Keratinocyte (primary cell): Measurements from ENCODE around the gene PTK7. TPM values are rescaled to one million over a fixed set of nuclear protein-coding genes. Genes with fewer than 3 reads are reported as not detected.

Experiments
- DNase-seq: peaks from one replicate; pipeline ENCODE4 v3.0.0-alpha.2; 2011; ENCODE audit warnings: low read depth, missing footprints, low spot score
- FAIRE-seq: peaks from 2 replicates; lab custom pipeline; 2011; peaks lifted over from hg19 to GRCh38; lab: Jason Lieb, UNC
- H2AFZ ChIP-seq: 2 replicates; pipeline ENCODE4 v1.6.0; 2012; ENCODE audit warnings: low read length, control low read depth, inconsistent platforms; ENCODE audit not compliant: control insufficient read depth
- H3K27ac ChIP-seq: 2 replicates; pipeline ENCODE4 v1.5.1; 2011; ENCODE audit warnings: low read length; ENCODE audit not compliant: control insufficient read depth, insufficient read depth
- H3K27me3 ChIP-seq: 3 replicates; pipeline ENCODE4 v1.6.0; 2011; ENCODE audit warnings: low read length; ENCODE audit not compliant: control insufficient read depth, insufficient read depth; ENCODE audit errors: extremely low read depth
- H3K36me3 ChIP-seq, 2 experiments: 2 replicates in 1 of 2; 3 replicates in 1 of 2; pipeline ENCODE4 v1.5.1; 2011; ENCODE audit warnings: low read length in 2 of 2, mild to moderate bottlenecking in 1 of 2; ENCODE audit not compliant: control insufficient read depth in 2 of 2, insufficient read depth in 2 of 2; ENCODE audit errors: extremely low read depth in 1 of 2
- H3K4me1 ChIP-seq: 3 replicates; pipeline ENCODE4 v1.5.1; 2011; ENCODE audit warnings: low read length; ENCODE audit not compliant: control insufficient read depth, insufficient read depth; ENCODE audit errors: extremely low read depth
- H3K4me2 ChIP-seq: 3 replicates; pipeline ENCODE4 v1.6.0; 2011; ENCODE audit warnings: low read depth, low read length; ENCODE audit not compliant: control insufficient read depth, insufficient read depth; ENCODE audit errors: extremely low read depth
- H3K4me3 ChIP-seq, 3 experiments: fragments of 200-600 bp in 1 of 3; sonication (generic) in 1 of 3; 2 replicates in 2 of 3; 3 replicates in 1 of 3; pipeline ENCODE4 v1.5.1; 2011 to 2016; ENCODE audit warnings: low read length in 3 of 3, mild to moderate bottlenecking in 3 of 3, control low read depth in 2 of 3, inconsistent platforms in 1 of 3, low read depth in 1 of 3, mixed read lengths in 1 of 3, mixed run types in 1 of 3, moderate library complexity in 1 of 3; ENCODE audit not compliant: control insufficient read depth in 2 of 3, insufficient read depth in 2 of 3; ENCODE audit errors: extremely low read depth in 1 of 3
- H3K79me2 ChIP-seq: 2 replicates; pipeline ENCODE4 v1.6.0; 2012; ENCODE audit warnings: low read length; ENCODE audit not compliant: control insufficient read depth, insufficient read depth
- H3K9ac ChIP-seq: 3 replicates; pipeline ENCODE4 v1.6.0; 2011; ENCODE audit warnings: low read length; ENCODE audit not compliant: control insufficient read depth, insufficient read depth; ENCODE audit errors: extremely low read depth
- H3K9me1 ChIP-seq: 3 replicates; pipeline ENCODE4 v1.6.0; 2011; ENCODE audit warnings: low read length; ENCODE audit not compliant: control insufficient read depth, insufficient read depth; ENCODE audit errors: extremely low read depth
- H3K9me3 ChIP-seq: 2 replicates; pipeline ENCODE4 v1.5.1; 2012; ENCODE audit warnings: low read depth, low read length; ENCODE audit not compliant: control insufficient read depth
- H4K20me1 ChIP-seq: 3 replicates; pipeline ENCODE4 v1.6.0; 2011; ENCODE audit warnings: low read length; ENCODE audit not compliant: control insufficient read depth, insufficient read depth; ENCODE audit errors: extremely low read depth
- EZH2 ChIP-seq: IDR thresholded peaks from one replicate; pipeline ENCODE4 v1.6.1; 2012; ENCODE audit warnings: inconsistent platforms, mild to moderate bottlenecking, low read length, moderate library complexity
- dilution Hi-C: fragments of 300-500 bp; cut with MboI; formaldehyde crosslinking; loops from one replicate; pipeline ENCODE4 v1.7.0; 2020; ENCODE audit warnings: low sequenced_read_pairs; ENCODE audit not compliant: extremely low pct_ligation_motif_present
- polyA plus RNA-seq, 5 experiments: library from polyadenylated mRNA; depleted of rRNA in 3 of 5; stranded (reverse) in 3 of 5; stranded (forward) in 1 of 5; unstranded in 1 of 5; fragments of >200 nt; gene quantifications; 1 replicate in 1 of 5; 2 replicates in 3 of 5; 3 replicates in 1 of 5; pipeline versions ENCODE4 v1.2.1 to v1.2.3, GENCODE V29; 2011 to 2012; ENCODE audit warnings: missing spikeins in 2 of 5, low read depth in 1 of 5, low replicate concordance in 1 of 5
- TF ChIP-seq, protein P1 (sequence below), 3 experiments: IDR thresholded peaks in 1 of 3; conservative IDR thresholded peaks in 1 of 3; optimal IDR thresholded peaks in 1 of 3; 2 replicates in 2 of 3; 3 replicates in 1 of 3; pipeline versions ENCODE3 to v1.5.1; 2011; ENCODE audit warnings: low read length in 3 of 3, mild to moderate bottlenecking in 3 of 3, moderate library complexity in 2 of 3, control low read depth in 1 of 3, inconsistent platforms in 1 of 3; ENCODE audit not compliant: insufficient read depth in 2 of 3; ENCODE audit errors: extremely low read depth in 1 of 3

The PTK7 gene
- polyA plus RNA-seq, 1 donor (not counting 4 experiments of a cell fraction or from before 2014, with no cell fraction given) = 58.8 TPM

DNA sequence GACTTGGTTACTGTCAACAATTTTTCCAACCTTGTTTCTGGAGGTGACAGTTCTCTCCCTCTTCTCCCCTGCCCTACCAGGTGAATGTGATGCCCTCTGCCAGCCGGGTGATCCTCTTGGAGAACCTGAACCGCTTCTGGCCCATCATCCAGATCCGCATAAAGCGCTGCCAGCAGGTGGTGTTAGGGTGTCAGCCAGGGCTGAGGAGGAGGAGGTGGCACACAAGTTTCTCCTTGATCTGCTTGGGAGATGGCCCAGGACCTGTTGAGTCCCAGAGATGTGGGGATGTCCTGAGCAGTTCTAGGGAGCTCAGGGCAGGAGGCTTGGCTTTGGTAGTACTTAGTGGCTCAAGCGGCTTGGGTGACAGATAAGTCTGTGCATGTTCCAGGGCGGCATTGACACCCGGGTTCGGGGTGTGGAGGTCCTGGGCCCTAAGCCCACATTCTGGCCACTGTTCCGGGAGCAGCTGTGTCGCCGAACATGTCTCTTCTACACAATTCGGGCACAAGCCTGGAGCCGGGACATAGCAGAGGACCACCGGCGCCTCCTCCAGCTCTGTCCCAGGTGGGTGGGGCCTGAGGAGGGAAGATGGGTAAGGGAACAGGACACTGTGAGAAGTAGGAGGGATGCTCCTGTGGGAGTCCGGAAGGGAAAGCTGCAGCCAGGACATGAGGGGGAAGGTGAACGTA lies 127.1 kb downstream of the PTK7 start:
- no peak overlapping the region for H3K4me3 ChIP-seq
- peaks cover 3% of the 10 kb centered on the region for H3K9me1 ChIP-seq
- TF ChIP-seq, protein P1, sequence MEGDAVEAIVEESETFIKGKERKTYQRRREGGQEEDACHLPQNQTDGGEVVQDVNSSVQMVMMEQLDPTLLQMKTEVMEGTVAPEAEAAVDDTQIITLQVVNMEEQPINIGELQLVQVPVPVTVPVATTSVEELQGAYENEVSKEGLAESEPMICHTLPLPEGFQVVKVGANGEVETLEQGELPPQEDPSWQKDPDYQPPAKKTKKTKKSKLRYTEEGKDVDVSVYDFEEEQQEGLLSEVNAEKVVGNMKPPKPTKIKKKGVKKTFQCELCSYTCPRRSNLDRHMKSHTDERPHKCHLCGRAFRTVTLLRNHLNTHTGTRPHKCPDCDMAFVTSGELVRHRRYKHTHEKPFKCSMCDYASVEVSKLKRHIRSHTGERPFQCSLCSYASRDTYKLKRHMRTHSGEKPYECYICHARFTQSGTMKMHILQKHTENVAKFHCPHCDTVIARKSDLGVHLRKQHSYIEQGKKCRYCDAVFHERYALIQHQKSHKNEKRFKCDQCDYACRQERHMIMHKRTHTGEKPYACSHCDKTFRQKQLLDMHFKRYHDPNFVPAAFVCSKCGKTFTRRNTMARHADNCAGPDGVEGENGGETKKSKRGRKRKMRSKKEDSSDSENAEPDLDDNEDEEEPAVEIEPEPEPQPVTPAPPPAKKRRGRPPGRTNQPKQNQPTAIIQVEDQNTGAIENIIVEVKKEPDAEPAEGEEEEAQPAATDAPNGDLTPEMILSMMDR (optimal IDR thresholded peaks at IDR 0.05 in 1 of 3, IDR thresholded peaks at IDR 0.05 in 1 of 3, conservative IDR thresholded peaks at IDR 0.05 in 1 of 3; ENCODE audit: extremely low read depth in 1 of 3, insufficient read depth in 2 of 3, low read length in 3 of 3) = no peak
- no peak for TF ChIP-seq EZH2
- no peak overlapping the region for H2AFZ ChIP-seq
- no peak overlapping the region for H3K4me2 ChIP-seq
- no peak overlapping the region for H3K27ac ChIP-seq
- H3K9me3 ChIP-seq = no peaks in the 10 kb centered on the region
- H3K4me1 ChIP-seq = peaks cover 7% of the 10 kb centered on the region
- no peak for FAIRE-seq
- H3K9ac ChIP-seq = no peak overlapping the region
- peaks cover 35% of the 10 kb centered on the region in 2 experiments for H3K36me3 ChIP-seq
- H3K27me3 ChIP-seq = no peaks in the 10 kb centered on the region
- no peak for DNase-seq
- no peaks in the 10 kb centered on the region for H4K20me1 ChIP-seq
- dilution Hi-C loops = no loop called here
- no peaks in the 10 kb centered on the region for H3K79me2 ChIP-seq

DNA sequence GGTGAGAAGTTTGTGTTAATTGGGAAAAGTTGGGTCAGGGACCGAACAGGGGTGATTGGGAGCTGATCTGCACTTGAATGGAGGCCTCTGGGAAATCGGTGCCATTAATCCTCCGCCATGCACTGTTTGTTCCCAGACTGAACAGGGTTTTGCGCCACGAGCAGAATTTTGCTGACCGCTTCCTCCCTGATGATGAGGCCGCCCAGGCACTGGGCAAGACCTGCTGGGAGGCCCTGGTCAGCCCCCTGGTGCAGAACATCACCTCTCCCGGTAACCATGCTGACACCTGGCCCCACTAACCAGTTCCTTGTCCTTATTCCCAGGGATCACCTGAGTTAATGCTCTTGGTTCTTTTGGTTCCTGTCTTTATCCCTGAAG lies 127.6 kb downstream of the PTK7 start:
- Histone ChIP-seq H3K4me2 (no peak overlapping the region), H4K20me1 (no peaks in the 10 kb centered on the region), H3K4me3 (no peak overlapping the region), H2AFZ (no peak overlapping the region), H3K4me1 (peaks cover 7% of the 10 kb centered on the region), H3K27ac (no peak overlapping the region), H3K9me1 (peaks cover 3% of the 10 kb centered on the region), H3K9ac (no peak overlapping the region), H3K9me3 (no peaks in the 10 kb centered on the region), H3K27me3 (no peaks in the 10 kb centered on the region), H3K36me3 (peaks cover 30 to 35% of the 10 kb centered on the region in 2 experiments), H3K79me2 (no peaks in the 10 kb centered on the region)
- FAIRE-seq = no peak
- TF ChIP-seq, protein P1 (optimal IDR thresholded peaks at IDR 0.05 in 1 of 3, IDR thresholded peaks at IDR 0.05 in 1 of 3, conservative IDR thresholded peaks at IDR 0.05 in 1 of 3; ENCODE audit: extremely low read depth in 1 of 3, insufficient read depth in 2 of 3, low read length in 3 of 3) = no peak
- no peak for TF ChIP-seq EZH2
- dilution Hi-C loops = no loop called here
- no peak for DNase-seq
